SK-N-SH treated with all-trans-retinoic acid at 6 μM for 48 hours (cell line): ENCODE data around the gene XPR1.
"Not testable (repeated sequence)": the region's sequence is repeated elsewhere in the genome, so short reads cannot be mapped to it uniquely, and the experiment has no call there.

Experiments
- ATAC-seq: fragments of 200-7000 bp; cut with Tn5 transposase; 3 replicates; pipeline ENCODE4 v1.9.1; 2020; ENCODE audit warnings: mild to moderate bottlenecking, moderate library complexity
- ARNTL ChIP-seq: fragments of 450-650 bp; formaldehyde crosslinking; IDR thresholded peaks from 2 replicates; pipeline ENCODE4 v1.5.0; 2020; ENCODE audit warnings: low read depth, mild to moderate bottlenecking, moderate library complexity, borderline replicate concordance
- BACH2 ChIP-seq: fragments of 250-450 bp; sonication (Bioruptor Pico); IDR thresholded peaks from 2 replicates; pipeline ENCODE4 v1.9.0; 2021; ENCODE audit warnings: mild to moderate bottlenecking, borderline replicate concordance
- CSDC2 ChIP-seq: fragments of 250-450 bp; sonication (Bioruptor Pico); IDR thresholded peaks from 2 replicates; pipeline ENCODE4 v1.5.0; 2020; ENCODE audit warnings: mild to moderate bottlenecking, moderate library complexity
- ESRRG ChIP-seq: fragments of 250-450 bp; sonication (Bioruptor Pico); IDR thresholded peaks from 2 replicates; pipeline ENCODE4 v1.6.1; 2021; ENCODE audit warnings: mild to moderate bottlenecking
- ISL1 ChIP-seq: fragments of 250-450 bp; sonication (Bioruptor Pico); IDR thresholded peaks from 2 replicates; pipeline ENCODE4 v2.1.2; 2022; ENCODE audit warnings: mild to moderate bottlenecking, moderate library complexity
- OSR1 ChIP-seq: fragments of 250-450 bp; sonication (Bioruptor Pico); IDR thresholded peaks from 2 replicates; pipeline ENCODE4 v1.8.0; 2022; ENCODE audit warnings: moderate library complexity, mild to moderate bottlenecking, inconsistent platforms
- PPARA ChIP-seq: fragments of 250-450 bp; sonication (Bioruptor Pico); IDR thresholded peaks from 2 replicates; pipeline ENCODE4 v1.5.0; 2020; ENCODE audit warnings: mild to moderate bottlenecking, borderline replicate concordance
- RARB ChIP-seq: fragments of 250-450 bp; sonication (Bioruptor Pico); IDR thresholded peaks from 2 replicates; pipeline ENCODE4 v1.8.0; 2021; ENCODE audit warnings: mild to moderate bottlenecking, moderate library complexity
- SNAI2 ChIP-seq: fragments of 250-450 bp; sonication (Bioruptor Pico); IDR thresholded peaks from 2 replicates; pipeline ENCODE4 v1.5.0; 2020; ENCODE audit warnings: mild to moderate bottlenecking, moderate library complexity
- TOX ChIP-seq: fragments of 250-450 bp; sonication (Bioruptor Pico); IDR thresholded peaks from 2 replicates; pipeline ENCODE4 v1.8.0; 2021; ENCODE audit warnings: mild to moderate bottlenecking, moderate library complexity, borderline replicate concordance
- ZC3H10 ChIP-seq: fragments of 250-450 bp; sonication (Bioruptor Pico); IDR thresholded peaks from 2 replicates; pipeline ENCODE4 v1.5.1; 2021; ENCODE audit warnings: mild to moderate bottlenecking, moderate library complexity
- ZFP3 ChIP-seq: fragments of 250-450 bp; sonication (Bioruptor Pico); IDR thresholded peaks from 2 replicates; pipeline ENCODE4 v1.5.0; 2020; ENCODE audit warnings: mild to moderate bottlenecking, moderate library complexity
- ZFP30 ChIP-seq: fragments of 450-650 bp; formaldehyde crosslinking; IDR thresholded peaks from 2 replicates; pipeline ENCODE4 v1.5.0; 2022; ENCODE audit warnings: mild to moderate bottlenecking, moderate library complexity
- ZNF565 ChIP-seq: fragments of 450-650 bp; formaldehyde crosslinking; conservative IDR thresholded peaks from 2 replicates; pipeline ENCODE4 v1.5.0; 2020; ENCODE audit warnings: low read depth, mild to moderate bottlenecking, moderate library complexity
- ZNF70 ChIP-seq: fragments of 450-650 bp; formaldehyde crosslinking; IDR thresholded peaks from 2 replicates; pipeline ENCODE4 v1.5.0; 2020; ENCODE audit warnings: mild to moderate bottlenecking, moderate library complexity
- ZNF8 ChIP-seq: fragments of 450-650 bp; formaldehyde crosslinking; IDR thresholded peaks from 2 replicates; pipeline ENCODE4 v1.5.0; 2020; ENCODE audit warnings: mild to moderate bottlenecking, moderate library complexity
- TF ChIP-seq, protein P1 (sequence below): fragments of 250-450 bp; sonication (Bioruptor Pico); IDR thresholded peaks from 2 replicates; pipeline ENCODE4 v1.5.0; 2020; ENCODE audit warnings: mild to moderate bottlenecking, moderate library complexity
- TF ChIP-seq, protein P2 (sequence below): fragments of 250-450 bp; sonication (Bioruptor Pico); IDR thresholded peaks from 2 replicates; pipeline ENCODE4 v1.8.0; 2021; ENCODE audit warnings: low read depth, mild to moderate bottlenecking, moderate library complexity, borderline replicate concordance
- TF ChIP-seq, protein P3 (sequence below): fragments of 250-450 bp; sonication (Bioruptor Pico); IDR thresholded peaks from 2 replicates; pipeline ENCODE4 v1.5.1; 2021; ENCODE audit warnings: mild to moderate bottlenecking, moderate library complexity

XPR1 gene

DNA sequence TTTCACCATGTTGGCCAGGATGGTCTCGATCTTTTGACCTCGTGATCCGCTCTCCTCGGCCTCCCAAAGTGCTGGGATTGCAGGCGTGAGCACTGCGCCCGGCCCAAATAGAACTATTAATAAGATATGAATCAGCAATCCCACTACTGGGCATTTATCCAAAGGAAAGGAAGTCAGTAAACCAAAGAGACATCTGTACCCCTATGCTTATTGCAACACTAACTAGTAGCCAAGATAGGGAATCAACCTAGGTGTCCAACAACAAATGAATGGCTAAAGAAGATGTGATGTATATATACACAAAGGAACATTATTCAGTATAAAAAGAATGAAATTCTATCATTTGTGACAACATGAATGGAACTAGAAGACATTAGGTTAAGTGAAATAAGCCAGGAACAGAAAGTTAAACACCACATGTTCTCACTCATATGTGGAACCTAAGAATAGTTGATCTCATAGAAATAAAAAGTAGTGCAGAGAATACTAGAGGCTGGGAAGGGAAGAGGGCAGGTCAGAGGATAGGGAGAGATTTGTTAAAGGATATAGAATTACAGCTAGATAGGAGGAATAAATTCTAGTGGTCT lies 48.8 kb downstream of the XPR1 start:
- TF ChIP-seq TOX (CRISPR knock-in tag) = peak; percentile 89
- TF ChIP-seq, protein P1, sequence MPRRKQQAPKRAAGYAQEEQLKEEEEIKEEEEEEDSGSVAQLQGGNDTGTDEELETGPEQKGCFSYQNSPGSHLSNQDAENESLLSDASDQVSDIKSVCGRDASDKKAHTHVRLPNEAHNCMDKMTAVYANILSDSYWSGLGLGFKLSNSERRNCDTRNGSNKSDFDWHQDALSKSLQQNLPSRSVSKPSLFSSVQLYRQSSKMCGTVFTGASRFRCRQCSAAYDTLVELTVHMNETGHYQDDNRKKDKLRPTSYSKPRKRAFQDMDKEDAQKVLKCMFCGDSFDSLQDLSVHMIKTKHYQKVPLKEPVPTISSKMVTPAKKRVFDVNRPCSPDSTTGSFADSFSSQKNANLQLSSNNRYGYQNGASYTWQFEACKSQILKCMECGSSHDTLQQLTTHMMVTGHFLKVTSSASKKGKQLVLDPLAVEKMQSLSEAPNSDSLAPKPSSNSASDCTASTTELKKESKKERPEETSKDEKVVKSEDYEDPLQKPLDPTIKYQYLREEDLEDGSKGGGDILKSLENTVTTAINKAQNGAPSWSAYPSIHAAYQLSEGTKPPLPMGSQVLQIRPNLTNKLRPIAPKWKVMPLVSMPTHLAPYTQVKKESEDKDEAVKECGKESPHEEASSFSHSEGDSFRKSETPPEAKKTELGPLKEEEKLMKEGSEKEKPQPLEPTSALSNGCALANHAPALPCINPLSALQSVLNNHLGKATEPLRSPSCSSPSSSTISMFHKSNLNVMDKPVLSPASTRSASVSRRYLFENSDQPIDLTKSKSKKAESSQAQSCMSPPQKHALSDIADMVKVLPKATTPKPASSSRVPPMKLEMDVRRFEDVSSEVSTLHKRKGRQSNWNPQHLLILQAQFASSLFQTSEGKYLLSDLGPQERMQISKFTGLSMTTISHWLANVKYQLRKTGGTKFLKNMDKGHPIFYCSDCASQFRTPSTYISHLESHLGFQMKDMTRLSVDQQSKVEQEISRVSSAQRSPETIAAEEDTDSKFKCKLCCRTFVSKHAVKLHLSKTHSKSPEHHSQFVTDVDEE (CRISPR knock-in tag) = no peak
- TF ChIP-seq, protein P2, sequence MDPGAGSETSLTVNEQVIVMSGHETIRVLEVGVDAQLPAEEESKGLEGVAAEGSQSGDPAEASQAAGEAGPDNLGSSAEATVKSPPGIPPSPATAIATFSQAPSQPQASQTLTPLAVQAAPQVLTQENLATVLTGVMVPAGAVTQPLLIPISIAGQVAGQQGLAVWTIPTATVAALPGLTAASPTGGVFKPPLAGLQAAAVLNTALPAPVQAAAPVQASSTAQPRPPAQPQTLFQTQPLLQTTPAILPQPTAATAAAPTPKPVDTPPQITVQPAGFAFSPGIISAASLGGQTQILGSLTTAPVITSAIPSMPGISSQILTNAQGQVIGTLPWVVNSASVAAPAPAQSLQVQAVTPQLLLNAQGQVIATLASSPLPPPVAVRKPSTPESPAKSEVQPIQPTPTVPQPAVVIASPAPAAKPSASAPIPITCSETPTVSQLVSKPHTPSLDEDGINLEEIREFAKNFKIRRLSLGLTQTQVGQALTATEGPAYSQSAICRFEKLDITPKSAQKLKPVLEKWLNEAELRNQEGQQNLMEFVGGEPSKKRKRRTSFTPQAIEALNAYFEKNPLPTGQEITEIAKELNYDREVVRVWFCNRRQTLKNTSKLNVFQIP (CRISPR knock-in tag) = no peak
- peak; percentile 53; the same call in 1 of the 2 replicates for TF ChIP-seq RARB (CRISPR knock-in tag)
- peak; percentile 87 for TF ChIP-seq ZC3H10 (CRISPR knock-in tag)
- TF ChIP-seq, all 23 proteins: peak for 3
- peak; percentile 95 for ATAC-seq

DNA sequence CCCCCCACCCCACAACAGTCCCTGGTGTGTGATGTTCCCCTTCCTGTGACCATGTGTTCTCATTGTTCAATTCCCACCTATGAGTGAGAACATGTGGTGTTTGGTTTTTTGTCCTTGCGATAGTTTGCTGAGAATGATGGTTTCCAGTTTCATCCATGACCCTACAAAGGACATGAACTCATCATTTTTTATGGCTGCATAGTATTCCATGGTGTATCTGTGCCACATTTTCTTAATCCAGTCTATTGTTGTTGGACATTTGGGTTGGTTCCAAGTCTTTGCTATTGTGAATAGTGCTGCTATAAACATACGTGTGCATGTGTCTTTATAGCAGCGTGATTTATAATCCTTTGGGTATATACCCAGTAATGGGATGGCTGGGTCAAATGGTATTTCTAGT lies 51.3 kb downstream of the XPR1 start:
- not testable (repeated sequence) for ATAC-seq

DNA sequence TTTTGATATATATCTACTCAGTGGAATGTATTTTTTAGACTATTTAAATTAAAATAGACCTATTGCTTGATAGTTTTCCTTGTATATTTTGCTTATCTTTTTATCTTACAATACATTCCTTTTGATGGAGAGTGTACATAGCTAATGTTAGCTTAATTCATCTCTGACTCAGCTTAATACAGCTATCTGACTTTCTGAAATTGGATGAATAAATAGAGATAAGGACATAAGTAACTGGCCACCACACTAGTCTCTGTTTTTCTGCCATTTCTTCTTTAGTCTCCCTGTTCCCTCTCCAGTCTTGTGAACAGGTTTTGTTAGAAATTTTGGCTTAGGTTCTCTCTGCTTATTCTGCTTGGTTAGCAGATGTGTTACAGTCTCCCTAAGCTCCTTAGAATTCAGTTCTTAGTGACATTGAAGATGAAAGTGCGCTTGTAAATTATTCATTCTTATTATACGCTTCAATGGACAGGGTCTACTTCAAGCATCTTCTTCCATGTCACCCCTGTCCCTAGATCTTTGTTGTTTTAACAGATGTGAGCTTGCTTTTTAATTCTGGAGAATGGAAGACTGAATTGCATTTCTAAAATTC lies 59.6 kb downstream of the XPR1 start:
- peak; percentile 74 for ATAC-seq
- 0 out of 2 replicates have a peak, but pooled peaks have one; percentile 14 for TF ChIP-seq OSR1 (CRISPR knock-in tag)
- peak; percentile 81 for TF ChIP-seq ISL1 (CRISPR knock-in tag)
- no peak for TF ChIP-seq ZNF8 (CRISPR knock-in tag)
- no peak for TF ChIP-seq RARB (CRISPR knock-in tag)
- TF ChIP-seq, protein P3, sequence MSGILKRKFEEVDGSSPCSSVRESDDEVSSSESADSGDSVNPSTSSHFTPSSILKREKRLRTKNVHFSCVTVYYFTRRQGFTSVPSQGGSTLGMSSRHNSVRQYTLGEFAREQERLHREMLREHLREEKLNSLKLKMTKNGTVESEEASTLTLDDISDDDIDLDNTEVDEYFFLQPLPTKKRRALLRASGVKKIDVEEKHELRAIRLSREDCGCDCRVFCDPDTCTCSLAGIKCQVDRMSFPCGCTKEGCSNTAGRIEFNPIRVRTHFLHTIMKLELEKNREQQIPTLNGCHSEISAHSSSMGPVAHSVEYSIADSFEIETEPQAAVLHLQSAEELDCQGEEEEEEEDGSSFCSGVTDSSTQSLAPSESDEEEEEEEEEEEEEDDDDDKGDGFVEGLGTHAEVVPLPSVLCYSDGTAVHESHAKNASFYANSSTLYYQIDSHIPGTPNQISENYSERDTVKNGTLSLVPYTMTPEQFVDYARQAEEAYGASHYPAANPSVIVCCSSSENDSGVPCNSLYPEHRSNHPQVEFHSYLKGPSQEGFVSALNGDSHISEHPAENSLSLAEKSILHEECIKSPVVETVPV (CRISPR knock-in tag) = no peak
- peak; percentile 83 for TF ChIP-seq ZNF70 (CRISPR knock-in tag)

DNA sequence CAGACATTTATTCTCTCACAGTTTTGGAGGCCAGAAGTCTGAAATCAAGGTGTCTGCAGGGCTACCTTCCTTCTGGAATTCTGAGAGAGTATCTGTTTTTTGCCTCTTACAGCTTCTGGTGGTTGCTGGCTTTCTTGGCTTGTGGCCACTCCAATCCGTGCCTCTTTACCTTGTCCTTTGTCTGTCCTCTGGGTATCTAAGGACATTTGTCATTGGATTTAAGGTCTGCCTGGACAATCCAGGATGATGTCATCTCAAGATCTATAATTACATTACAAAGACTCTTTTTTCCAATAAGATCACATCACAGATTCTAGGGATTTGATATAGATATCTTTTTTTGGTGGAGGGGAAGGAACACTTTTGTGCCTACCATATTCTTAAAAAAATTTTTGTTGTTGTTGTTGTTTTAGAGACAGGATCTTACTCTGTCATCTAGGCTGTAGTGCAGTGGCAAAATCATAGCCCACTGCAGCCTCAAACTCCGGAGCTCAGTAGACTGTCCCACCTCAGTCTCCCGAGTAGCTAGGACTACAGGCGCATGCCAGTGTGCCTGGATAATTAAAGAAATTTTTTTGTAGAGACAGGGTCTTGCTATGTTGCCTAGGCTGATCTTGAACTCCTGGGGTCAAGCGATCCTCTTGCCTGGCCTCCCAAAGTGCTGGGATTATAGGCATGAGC lies 61.9 kb downstream of the XPR1 start:
- ATAC-seq = no peak
- TF ChIP-seq, protein P2 (CRISPR knock-in tag) = no peak
- TF ChIP-seq RARB (CRISPR knock-in tag) (no peak), BACH2 (CRISPR knock-in tag) (no peak), ARNTL (no peak), ESRRG (CRISPR knock-in tag) (no peak), ZC3H10 (CRISPR knock-in tag) (no peak), OSR1 (CRISPR knock-in tag) (no peak), CSDC2 (CRISPR knock-in tag) (no peak), SNAI2 (CRISPR knock-in tag) (no peak), ISL1 (CRISPR knock-in tag) (no peak), PPARA (CRISPR knock-in tag) (no peak), ZFP30 (CRISPR knock-in tag) (no peak), ZNF565 (no peak), ZNF8 (CRISPR knock-in tag) (no peak), ZFP3 (CRISPR knock-in tag) (no peak)
- TF ChIP-seq, protein P3 (CRISPR knock-in tag) = no peak
- TF ChIP-seq, protein P1 (CRISPR knock-in tag) = no peak
